GM21737 (cell line): ENCODE data around the gene SMTNL1.

Experiments
- ATAC-seq: cut with Tn5 transposase; IDR thresholded peaks from one replicate; pipeline ENCODE4 v1.9.1; 2021; ENCODE audit warnings: mild to moderate bottlenecking, moderate library complexity; ENCODE audit not compliant: unreplicated experiment

Gene SMTNL1

GRCh38 chr11:57543593-57543992, 6.2 kb downstream of the SMTNL1 start:
- no peak for ATAC-seq

- no peak for ATAC-seq
Measured at GRCh38 chr11:57544566-57544965, 7.2 kb downstream of the SMTNL1 start.

- ATAC-seq: no peak
Measured at GRCh38 chr11:57545883-57546282, 8.5 kb downstream of the SMTNL1 start.

- no peak for ATAC-seq
Measured at GRCh38 chr11:57546451-57546850, 9.1 kb downstream of the SMTNL1 start.

GRCh38 chr11:57546869-57547475, 9.6 kb downstream of the SMTNL1 start:
- peak; percentile 40 for ATAC-seq

- peak; percentile 87 for ATAC-seq
Measured at GRCh38 chr11:57547854-57548377, 10.5 kb downstream of the SMTNL1 start.

- ATAC-seq: no peak
Measured at GRCh38 chr11:57549983-57550382, 12.6 kb downstream of the SMTNL1 start.

GRCh38 chr11:57551941-57552340, 14.5 kb downstream of the SMTNL1 start:
- no peak for ATAC-seq

GRCh38 chr11:57552479-57552878, 15.1 kb downstream of the SMTNL1 start:
- ATAC-seq: no peak

- no peak for ATAC-seq
Measured at GRCh38 chr11:57555393-57555792, 18.0 kb downstream of the SMTNL1 start.

- ATAC-seq: no peak
Measured at GRCh38 chr11:57556041-57556440, 18.6 kb downstream of the SMTNL1 start.

GRCh38 chr11:57560146-57560545, 22.8 kb downstream of the SMTNL1 start:
- ATAC-seq: no peak

- ATAC-seq: no peak
Measured at GRCh38 chr11:57562596-57562995, 25.2 kb downstream of the SMTNL1 start.

- peak; percentile 62 for ATAC-seq
Measured at GRCh38 chr11:57566005-57566904, 28.9 kb downstream of the SMTNL1 start.

GRCh38 chr11:57566905-57567514, 29.6 kb downstream of the SMTNL1 start:
- ATAC-seq: no peak

GRCh38 chr11:57567515-57568329, 30.3 kb downstream of the SMTNL1 start, which contains the start of gene UBE2L6:
UBE2L6 (minus strand) TSS chr11:57567672; CDS start chr11:57567611, 61 bp downstream.
- peak; percentile 54 for ATAC-seq

GRCh38 chr11:57568330-57568766, 31.0 kb downstream of the SMTNL1 start:
- peak; percentile 1 for ATAC-seq

- ATAC-seq: no peak
Measured at GRCh38 chr11:57571606-57572005, 34.2 kb downstream of the SMTNL1 start.

GRCh38 chr11:57574061-57574460, 36.7 kb downstream of the SMTNL1 start:
- ATAC-seq: no peak

- no peak for ATAC-seq
Measured at GRCh38 chr11:57584341-57584740, 46.9 kb downstream of the SMTNL1 start.

- ATAC-seq: no peak
Measured at GRCh38 chr11:57585301-57585700, 47.9 kb downstream of the SMTNL1 start.
